Liver (tissue), 9 donors: ENCODE data around the gene HACD2. TPM values are rescaled to one million over a fixed set of nuclear protein-coding genes. Genes with fewer than 3 reads are reported as not detected.

Source experiments
- DNase-seq: peaks from one replicate; pipeline ENCODE4 v3.0.0-alpha.2; 2017; ENCODE audit warnings: low spot score
- H3K27ac ChIP-seq, 2 donors: one replicate each; pipeline ENCODE4 v1.7.0; 2013; ENCODE audit warnings: inconsistent platforms in 2 of 2, low read length in 2 of 2, control low read depth in 1 of 2, low read depth in 1 of 2, mild to moderate bottlenecking in 1 of 2
- H3K27me3 ChIP-seq, 4 donors: one replicate each; pipeline versions ENCODE4 v1.6.1 to v1.7.0; 2013; ENCODE audit warnings: low read length in 3 of 4, inconsistent platforms in 1 of 4, mild to moderate bottlenecking in 1 of 4, moderate library complexity in 1 of 4; ENCODE audit not compliant: control insufficient read depth in 4 of 4, insufficient read depth in 4 of 4
- H3K36me3 ChIP-seq, 4 donors: one replicate each; pipeline versions ENCODE4 v1.6.1 to v1.7.0; 2013; ENCODE audit warnings: low read length in 3 of 4, mild to moderate bottlenecking in 3 of 4, low read depth in 1 of 4, moderate library complexity in 1 of 4; ENCODE audit not compliant: control insufficient read depth in 4 of 4, insufficient read depth in 3 of 4
- H3K4me1 ChIP-seq, 4 donors: one replicate each; pipeline versions ENCODE4 v1.6.1 to v1.7.0; 2013; ENCODE audit warnings: low read length in 3 of 4, mild to moderate bottlenecking in 3 of 4, moderate library complexity in 1 of 4; ENCODE audit not compliant: control insufficient read depth in 4 of 4, insufficient read depth in 4 of 4
- H3K4me3 ChIP-seq, 3 donors: one replicate each; pipeline versions ENCODE4 v1.6.1 to v1.7.0; 2013; ENCODE audit warnings: low read length in 3 of 3, control low read depth in 1 of 3, low read depth in 1 of 3, mild to moderate bottlenecking in 1 of 3
- H3K9ac ChIP-seq, 2 donors: one replicate each; pipeline ENCODE4 v1.7.0; 2013; ENCODE audit warnings: low read length in 2 of 2, mild to moderate bottlenecking in 2 of 2, moderate library complexity in 2 of 2, control low read depth in 1 of 2, low read depth in 1 of 2
- H3K9me3 ChIP-seq, 4 donors: one replicate each; pipeline versions ENCODE4 v1.6.1 to v1.7.0; 2013; ENCODE audit warnings: low read length in 3 of 4; ENCODE audit not compliant: control insufficient read depth in 4 of 4
- ATF3 ChIP-seq: IDR thresholded peaks from 2 replicates; pipeline ENCODE4 v1.6.1; 2016; ENCODE audit warnings: antibody characterized with exemption
- CTCF ChIP-seq: fragments of 150-350 bp; IDR thresholded peaks from 2 replicates; pipeline ENCODE4 v1.5.1; 2017; ENCODE audit warnings: improper control_type of control experiment, low read depth, low read length; ENCODE audit not compliant: missing input control
- EGR1 ChIP-seq, 2 donors: IDR thresholded peaks; 2 replicates each; pipeline ENCODE4 v1.6.1; 2016 to 2018; ENCODE audit warnings: antibody characterized with exemption in 2 of 2, low read depth in 2 of 2
- FOXA1 ChIP-seq: IDR thresholded peaks from 2 replicates; pipeline ENCODE4 v1.6.1; 2016; ENCODE audit warnings: antibody characterized with exemption
- FOXA2 ChIP-seq: IDR thresholded peaks from 2 replicates; pipeline ENCODE4 v1.6.1; 2016; ENCODE audit warnings: antibody characterized with exemption
- GABPA ChIP-seq, 2 donors: IDR thresholded peaks in 1 of 2; conservative IDR thresholded peaks in 1 of 2; 2 replicates each; pipeline ENCODE4 v1.6.1; 2016; ENCODE audit warnings: antibody characterized with exemption in 2 of 2, mild to moderate bottlenecking in 1 of 2, moderate library complexity in 1 of 2
- HNF4A ChIP-seq, 2 donors: conservative IDR thresholded peaks; 2 replicates each; pipeline ENCODE4 v1.6.1; 2016; ENCODE audit warnings: antibody characterized with exemption in 2 of 2, mild to moderate bottlenecking in 2 of 2
- HNF4G ChIP-seq: IDR thresholded peaks from 2 replicates; pipeline ENCODE4 v1.6.1; 2016; ENCODE audit warnings: antibody characterized with exemption
- JUND ChIP-seq, 2 donors: IDR thresholded peaks; 2 replicates each; pipeline ENCODE4 v1.6.1; 2016; ENCODE audit warnings: antibody characterized with exemption in 2 of 2
- NR2F2 ChIP-seq: IDR thresholded peaks from 2 replicates; pipeline ENCODE4 v1.6.1; 2016; ENCODE audit warnings: antibody characterized with exemption
- RAD21 ChIP-seq, 2 donors: IDR thresholded peaks; 2 replicates each; pipeline ENCODE4 v1.6.1; 2016; ENCODE audit warnings: antibody characterized with exemption in 2 of 2, mild to moderate bottlenecking in 2 of 2
- REST ChIP-seq: IDR thresholded peaks from 2 replicates; pipeline ENCODE4 v1.6.1; 2016; ENCODE audit warnings: antibody characterized with exemption, mild to moderate bottlenecking
- RXRA ChIP-seq, 2 donors: IDR thresholded peaks; 2 replicates each; pipeline ENCODE4 v1.6.1; 2017 to 2018; ENCODE audit warnings: antibody characterized with exemption in 2 of 2, mild to moderate bottlenecking in 1 of 2
- SP1 ChIP-seq: IDR thresholded peaks from 2 replicates; pipeline ENCODE4 v1.6.1; 2018; ENCODE audit warnings: antibody characterized with exemption, mild to moderate bottlenecking
- TAF1 ChIP-seq: conservative IDR thresholded peaks from 2 replicates; pipeline ENCODE4 v1.6.1; 2016; ENCODE audit warnings: antibody characterized with exemption, mild to moderate bottlenecking
- YY1 ChIP-seq: IDR thresholded peaks from 2 replicates; pipeline ENCODE4 v1.6.1; 2016; ENCODE audit warnings: antibody characterized with exemption, mild to moderate bottlenecking
- ZBTB33 ChIP-seq: IDR thresholded peaks from 2 replicates; pipeline ENCODE4 v1.6.1; 2016; ENCODE audit warnings: antibody characterized with exemption
- WGBS: extraction: QIAGEN DNeasy Blood & Tissue Kit; methylation state at CpG from one replicate; pipeline ENCODE4 v1.1.7; 2013; 5-methylcytosine and 5-hydroxymethylcytosine counted together
- polyA plus RNA-seq, 2 donors: library from polyadenylated mRNA; stranded (reverse) in 1 of 2; unstranded in 1 of 2; fragments of 200-250 nt in 1 of 2; fragments of >200 nt in 1 of 2; fragmentation: Nextera tagmentation in 1 of 2; extraction: Ambion mirVana in 1 of 2; gene quantifications; one replicate each; pipeline versions ENCODE4 v1.2.1 to v1.2.3, GENCODE V29; 2013 to 2015
- total RNA-seq, 2 donors: library from RNA; depleted of rRNA; stranded (reverse); fragments of >200 nt; gene quantifications; one replicate each; pipeline ENCODE4 v1.2.3, GENCODE V29; 2014
- TF ChIP-seq, protein P1 (sequence below): IDR thresholded peaks from 2 replicates; pipeline ENCODE4 v1.6.1; 2016; ENCODE audit warnings: antibody characterized with exemption
- donor health status: healthy.
- donor health status: healthy.
- donor health status: healthy.
- donor health status: healthy.
- donor health status: healthy.

Gene HACD2
- total and polyA plus RNA-seq, 4 donors: 14.8 to 45.2 (median 25.2) TPM

DNA sequence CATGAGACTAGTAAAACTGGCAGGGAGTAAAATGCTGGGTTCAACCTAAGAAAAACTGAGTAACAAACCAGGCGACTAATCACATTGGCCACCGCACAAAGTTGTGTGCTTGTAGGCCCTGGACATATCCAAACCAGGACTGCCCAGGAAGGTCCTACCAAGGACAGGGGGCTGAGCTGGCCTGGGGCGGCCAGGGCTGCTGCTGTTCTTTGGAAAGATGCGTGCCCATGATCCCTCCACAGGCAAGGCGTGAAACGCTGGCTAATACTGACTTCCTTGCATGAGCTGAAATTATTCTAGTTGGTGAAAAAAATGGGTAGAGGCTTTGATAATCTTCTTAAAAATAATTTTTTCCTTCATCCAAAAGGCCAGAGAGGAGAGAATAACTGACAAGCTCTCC is 79.0 kb downstream of the HACD2 start:
- Histone ChIP-seq H3K9ac (no peak overlapping the region), H3K27ac (no peak overlapping the region), H3K4me1 (peaks cover 0 to 4% (median 2%) of the 10 kb centered on the region in 4 donors), H3K36me3 (peaks cover 2 to 8% (median 4%) of the 10 kb centered on the region in 4 donors), H3K27me3 (no peaks in the 10 kb centered on the region), H3K4me3 (no peak overlapping the region), H3K9me3 (no peaks in the 10 kb centered on the region)
- 90% methylated on average over 6 of the region's 6 CpGs for WGBS
- TF ChIP-seq, protein P1, sequence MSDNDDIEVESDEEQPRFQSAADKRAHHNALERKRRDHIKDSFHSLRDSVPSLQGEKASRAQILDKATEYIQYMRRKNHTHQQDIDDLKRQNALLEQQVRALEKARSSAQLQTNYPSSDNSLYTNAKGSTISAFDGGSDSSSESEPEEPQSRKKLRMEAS: no peak
- TF ChIP-seq HNF4G (no peak), HNF4A (conservative IDR thresholded peaks at IDR 0.05) (no peak), RAD21 (IDR thresholded peaks at IDR 0.05) (no peak), REST (no peak), NR2F2 (no peak), FOXA2 (no peak), SP1 (no peak)
- DNase-seq: no peak

- 95% methylated on average over 3 of the region's 3 CpGs for WGBS
- Histone ChIP-seq H3K4me3 (no peak overlapping the region), H3K27ac (no peak overlapping the region), H3K9me3 (no peaks in the 10 kb centered on the region), H3K9ac (no peak overlapping the region), H3K4me1 (no peaks in the 10 kb centered on the region), H3K27me3 (no peaks in the 10 kb centered on the region), H3K36me3 (peaks cover 2 to 25% (median 13%) of the 10 kb centered on the region in 4 donors)
- TF ChIP-seq RXRA (IDR thresholded peaks at IDR 0.05): no peak
- no peak for TF ChIP-seq HNF4A (conservative IDR thresholded peaks at IDR 0.05)
- TF ChIP-seq JUND (IDR thresholded peaks at IDR 0.05): no peak
- no peak for TF ChIP-seq EGR1 (IDR thresholded peaks at IDR 0.05; ENCODE audit: low read depth in 2 of 2)
- TF ChIP-seq, protein P1: no peak
- TF ChIP-seq GABPA (IDR thresholded peaks at IDR 0.05 in 1 of 2, conservative IDR thresholded peaks at IDR 0.05 in 1 of 2): no peak
- no peak for TF ChIP-seq CTCF
- TF ChIP-seq SP1: no peak
- no peak for TF ChIP-seq ZBTB33
- no peak for TF ChIP-seq YY1
- no peak for TF ChIP-seq NR2F2
- TF ChIP-seq TAF1: no peak
- no peak for TF ChIP-seq REST
- TF ChIP-seq ATF3: no peak
- TF ChIP-seq RAD21 (IDR thresholded peaks at IDR 0.05): no peak
- no peak for TF ChIP-seq FOXA2
- no peak for TF ChIP-seq FOXA1
- no peak for TF ChIP-seq HNF4G
- no peak for DNase-seq
These were observed 81.7 kb downstream of the HACD2 start for GRCh38 chr3:123503203-123503602.
